H54 (cell line): Measurements from ENCODE around the gene SELE.
"Not testable (repeated sequence)": the region's sequence is repeated elsewhere in the genome, so short reads cannot be mapped to it uniquely, and the experiment has no call there.

ENCODE experiments used
- DNase-seq: peaks from one replicate; pipeline ENCODE4 v3.0.0; 2011; ENCODE audit warnings: low spot score, mixed read lengths; ENCODE audit not compliant: insufficient read length
- FAIRE-seq: peaks from 3 replicates; lab custom pipeline; 2011; peaks lifted over from hg19 to GRCh38; lab: Jason Lieb, UNC
- POLR2A ChIP-seq: IDR thresholded peaks from 2 replicates; pipeline ENCODE4 v1.6.1; 2011; ENCODE audit warnings: low read depth, mild to moderate bottlenecking, low read length

Gene SELE

GRCh38 chr1:169683661-169684060 is 50.2 kb downstream of the SELE start:
- FAIRE-seq, result no peak
- DNase-seq, result no peak
- no peak for TF ChIP-seq POLR2A

GRCh38 chr1:169683168-169683567 is 50.7 kb downstream of the SELE start:
- FAIRE-seq, DNase-seq: not testable (repeated sequence)

- no peak for TF ChIP-seq POLR2A
- DNase-seq (no peak), FAIRE-seq (no peak)
Measured at GRCh38 chr1:169682071-169682470, 51.8 kb downstream of the SELE start.

GRCh38 chr1:169681140-169681539 is 52.7 kb downstream of the SELE start:
- FAIRE-seq, result no peak

GRCh38 chr1:169680377-169681019 is 53.4 kb downstream of the SELE start:
- DNase-seq (no peak), FAIRE-seq (no peak)
- TF ChIP-seq POLR2A, result no peak

More at GRCh38 chr1:169681140-169681539, 52.7 kb downstream of the SELE start:
- TF ChIP-seq POLR2A, result no peak
- DNase-seq, result no peak

GRCh38 chr1:169679692-169680091 is 54.2 kb downstream of the SELE start:
- DNase-seq (no peak), FAIRE-seq (no peak)
- no peak for TF ChIP-seq POLR2A

GRCh38 chr1:169676001-169676400 is 57.9 kb downstream of the SELE start:
- DNase-seq, result no peak
- FAIRE-seq, result no peak
- no peak for TF ChIP-seq POLR2A
